RCC 7860 (cell line): ENCODE results near the gene SEMA3C.
A peak's percentile ranks its signal among the peaks of the same experiment; 100 is the strongest.
"Not testable (repeated sequence)": the region's sequence is repeated elsewhere in the genome, so short reads cannot be mapped to it uniquely, and the experiment has no call there.

Experiments used
- DNase-seq: peaks from one replicate; pipeline ENCODE4 v3.0.0-alpha.2; 2015; ENCODE audit warnings: low spot score
- FAIRE-seq: peaks from 2 replicates; lab custom pipeline; 2012; peaks lifted over from hg19 to GRCh38; lab: Jason Lieb, UNC

Gene SEMA3C

GRCh38 chr7:80929619-80930018 lies 10.8 kb upstream of the SEMA3C start:
- DNase-seq (peak; percentile 91), FAIRE-seq (peak; percentile 83)

- FAIRE-seq, DNase-seq: not testable (repeated sequence)
Measured at GRCh38 chr7:80926955-80927354, 8.1 kb upstream of the SEMA3C start.

- FAIRE-seq (no peak), DNase-seq (no peak)
Measured at GRCh38 chr7:80924090-80924489, 5.2 kb upstream of the SEMA3C start.

- FAIRE-seq = peak; percentile 73
- DNase-seq = peak; percentile 37
Measured at GRCh38 chr7:80923211-80923612, 4.4 kb upstream of the SEMA3C start.

- DNase-seq (no peak), FAIRE-seq (no peak)
Measured at GRCh38 chr7:80922253-80923049, 3.6 kb upstream of the SEMA3C start.

- DNase-seq (peak; percentile 16), FAIRE-seq (no peak)
Measured at GRCh38 chr7:80921130-80921529, 2.3 kb upstream of the SEMA3C start.

GRCh38 chr7:80918399-80918798 lies 452 bp downstream of the SEMA3C start:
- DNase-seq = peak; percentile 17
- no peak for FAIRE-seq

GRCh38 chr7:80916770-80917741 lies 1.8 kb downstream of the SEMA3C start:
- peak; percentile 96 for FAIRE-seq
- DNase-seq = peak; percentile 94

GRCh38 chr7:80910228-80910627 lies 8.6 kb downstream of the SEMA3C start:
- no peak for FAIRE-seq
- no peak for DNase-seq

GRCh38 chr7:80908360-80908797 lies 10.5 kb downstream of the SEMA3C start:
- DNase-seq (no peak), FAIRE-seq (no peak)

GRCh38 chr7:80907612-80908011 lies 11.2 kb downstream of the SEMA3C start:
- FAIRE-seq = no peak

GRCh38 chr7:80907141-80907601 lies 11.7 kb downstream of the SEMA3C start:
- no peak for FAIRE-seq

More at GRCh38 chr7:80907612-80908011, 11.2 kb downstream of the SEMA3C start:
- DNase-seq = no peak

GRCh38 chr7:80905334-80905733 lies 13.5 kb downstream of the SEMA3C start:
- FAIRE-seq (no peak), DNase-seq (no peak)

More at GRCh38 chr7:80907141-80907601, 11.7 kb downstream of the SEMA3C start:
- no peak for DNase-seq

- no peak for FAIRE-seq
- no peak for DNase-seq
Measured at GRCh38 chr7:80902716-80903308, 16.0 kb downstream of the SEMA3C start.

GRCh38 chr7:80902019-80902418 lies 16.8 kb downstream of the SEMA3C start:
- DNase-seq (no peak), FAIRE-seq (no peak)

- peak; percentile 83 for FAIRE-seq
- peak; percentile 28 for DNase-seq
Measured at GRCh38 chr7:80900583-80901576, 18.0 kb downstream of the SEMA3C start.

- FAIRE-seq = no peak
- no peak for DNase-seq
Measured at GRCh38 chr7:80896906-80897598, 21.8 kb downstream of the SEMA3C start.

GRCh38 chr7:80895056-80895455 lies 23.8 kb downstream of the SEMA3C start:
- DNase-seq (no peak), FAIRE-seq (no peak)

- FAIRE-seq = no peak
Measured at GRCh38 chr7:80891259-80891544, 27.6 kb downstream of the SEMA3C start.

More at GRCh38 chr7:80891259-80891544, 27.6 kb downstream of the SEMA3C start:
- DNase-seq = no peak
